ENCODE results near the gene C4orf51. TPM values are rescaled to one million over a fixed set of nuclear protein-coding genes. Genes with fewer than 3 reads are reported as not detected.

C4orf51 gene
- total and polyA plus RNA-seq, 2 of the 8 experiments (the other 6 are each of a cell fraction or from before 2014, with no cell fraction given), result 0.54 TPM; not detected in 1

GRCh38 chr4:145763399-145763798, 83.5 kb downstream of the C4orf51 start (continued):
- no peak for TF ChIP-seq FOSL1 (IDR thresholded peaks at IDR 0.05; ENCODE audit: insufficient read depth, low read depth, low read length)
- no peak for TF ChIP-seq POU5F1 (IDR thresholded peaks at IDR 0.05; ENCODE audit: low read depth, low read length)
- TF ChIP-seq HDAC6 (IDR thresholded peaks at IDR 0.05; ENCODE audit: low read depth, low read length), result no peak
- no peak for TF ChIP-seq TCF12 (IDR thresholded peaks at IDR 0.05; ENCODE audit: low read depth, low read length)
- no peak for TF ChIP-seq CTBP2 (IDR thresholded peaks at IDR 0.05; ENCODE audit: borderline replicate concordance, insufficient read depth, insufficient read length, low read length)

All from H1 (cell line).